Measurements from ENCODE around the gene OSBPL10. TPM values are rescaled to one million over a fixed set of nuclear protein-coding genes. Genes with fewer than 3 reads are reported as not detected.
"Not testable (repeated sequence)": the region's sequence is repeated elsewhere in the genome, so short reads cannot be mapped to it uniquely, and the experiment has no call there.

The OSBPL10 gene
- 1 to 10 TPM in 1 of 2 experiments, under 1 TPM in 1; 0.26 to 2.3 TPM for total RNA-seq

GRCh38 chr3:31981206-31982181 lies at the start of gene OSBPL10, which contains the start of gene ZNF860:
Gene OSBPL10, minus strand, starts transcription at chr3:31981262. Its CDS starts 83 bp downstream, at chr3:31981179.
Gene ZNF860, plus strand, starts transcription at chr3:31981750. Its CDS starts 7,330 bp downstream, at chr3:31989080.
- no peaks in the 10 kb centered on the region for H3K36me3 Mint-ChIP-seq
- peaks cover 20% of the 10 kb centered on the region for H3K4me1 Mint-ChIP-seq
- H3K27me3 Mint-ChIP-seq, result peaks cover 53% of the 10 kb centered on the region
- H3K4me3 Mint-ChIP-seq, result peak within 1 kb of the TSS; percentile 70
- CTCF ChIA-PET, result interaction anchor here (1.1 kb wide), 1 partner anchor 196 kb away, joined by 3 read pairs; no protein-coding TSS in a partner anchor
- no peaks in the 10 kb centered on the region for H3K9me3 Mint-ChIP-seq (ENCODE audit: low read depth)
- H3K27ac Mint-ChIP-seq, result no peak within 1 kb of the TSS
- ATAC-seq, result peak; percentile 48
- DNase-seq, result no peak

- CTCF ChIA-PET, result interaction anchor here (1.0 kb wide), 1 partner anchor 20 kb away, joined by 3 read pairs; no protein-coding TSS in a partner anchor
Measured at GRCh38 chr3:32026593-32026992, 45.5 kb upstream of the OSBPL10 start.

GRCh38 chr3:32022947-32023346 lies 41.9 kb upstream of the OSBPL10 start:
- Mint-ChIP-seq H3K27me3 (peaks cover 13% of the 10 kb centered on the region), H3K9me3 (ENCODE audit: low read depth) (no peaks in the 10 kb centered on the region), H3K27ac (no peak overlapping the region), H3K4me3 (no peak overlapping the region), H3K4me1 (no peaks in the 10 kb centered on the region), H3K36me3 (no peaks in the 10 kb centered on the region)
- ATAC-seq (no peak), DNase-seq (no peak)
- CTCF ChIA-PET, result interaction anchor here (1.4 kb wide), 1 partner anchor 121 kb away, joined by 7 read pairs; no protein-coding TSS in a partner anchor

More at GRCh38 chr3:32026593-32026992, 45.5 kb upstream of the OSBPL10 start:
- no peak overlapping the region for H3K27ac Mint-ChIP-seq
- no peak for DNase-seq
- H3K4me1 Mint-ChIP-seq, result no peaks in the 10 kb centered on the region
- H3K36me3 Mint-ChIP-seq, result no peaks in the 10 kb centered on the region
- H3K27me3 Mint-ChIP-seq, result peaks cover 6% of the 10 kb centered on the region
- H3K9me3 Mint-ChIP-seq (ENCODE audit: low read depth), result no peaks in the 10 kb centered on the region
- no peak overlapping the region for H3K4me3 Mint-ChIP-seq
- no peak for ATAC-seq

- DNase-seq (no peak), ATAC-seq (no peak)
- CTCF ChIA-PET, result no interaction called here
- Mint-ChIP-seq H3K27ac (no peak overlapping the region), H3K27me3 (peaks cover 10% of the 10 kb centered on the region), H3K4me1 (no peaks in the 10 kb centered on the region), H3K36me3 (no peaks in the 10 kb centered on the region), H3K9me3 (ENCODE audit: low read depth) (no peaks in the 10 kb centered on the region), H3K4me3 (no peak overlapping the region)
Measured at GRCh38 chr3:32021748-32022147, 40.7 kb upstream of the OSBPL10 start.

- Mint-ChIP-seq H3K36me3 (no peaks in the 10 kb centered on the region), H3K27me3 (peaks cover 7% of the 10 kb centered on the region), H3K4me3 (no peak overlapping the region), H3K4me1 (no peaks in the 10 kb centered on the region), H3K9me3 (ENCODE audit: low read depth) (no peaks in the 10 kb centered on the region), H3K27ac (no peak overlapping the region)
- DNase-seq (no peak), ATAC-seq (no peak)
- CTCF ChIA-PET, result no interaction called here
Measured at GRCh38 chr3:32021155-32021554, 40.1 kb upstream of the OSBPL10 start.

- Mint-ChIP-seq H3K27ac (no peak overlapping the region), H3K4me3 (no peak overlapping the region), H3K27me3 (peaks cover 10% of the 10 kb centered on the region), H3K4me1 (no peaks in the 10 kb centered on the region), H3K36me3 (no peaks in the 10 kb centered on the region), H3K9me3 (ENCODE audit: low read depth) (no peaks in the 10 kb centered on the region)
- ATAC-seq (no peak), DNase-seq (no peak)
- CTCF ChIA-PET, result interaction anchor here (0.9 to 4.4 kb wide), 12 partner anchors 9 to 159 kb away, joined by 3 to 54 read pairs (median 5); no protein-coding TSS in a partner anchor
Measured at GRCh38 chr3:32018757-32019564, 37.9 kb upstream of the OSBPL10 start.

- DNase-seq (no peak), ATAC-seq (no peak)
- Mint-ChIP-seq H3K4me3 (no peak overlapping the region), H3K4me1 (no peaks in the 10 kb centered on the region), H3K36me3 (no peaks in the 10 kb centered on the region), H3K27ac (no peak overlapping the region), H3K9me3 (ENCODE audit: low read depth) (no peaks in the 10 kb centered on the region), H3K27me3 (peaks cover 19% of the 10 kb centered on the region)
- CTCF ChIA-PET, result interaction anchor here (1.2 to 4.4 kb wide), 3 partner anchors 33 to 161 kb away, joined by 3 to 54 read pairs (median 7); no protein-coding TSS in a partner anchor
Measured at GRCh38 chr3:32017286-32017685, 36.2 kb upstream of the OSBPL10 start.

GRCh38 chr3:32015638-32016037 lies 34.6 kb upstream of the OSBPL10 start:
- CTCF ChIA-PET; H3K27ac Mint-ChIP-seq; ATAC-seq; H3K4me3 Mint-ChIP-seq; H3K9me3 Mint-ChIP-seq (ENCODE audit: low read depth); DNase-seq; H3K4me1 Mint-ChIP-seq; H3K36me3 Mint-ChIP-seq: not testable (repeated sequence)
- peaks cover 25% of the 10 kb centered on the region for H3K27me3 Mint-ChIP-seq

- H3K4me1 Mint-ChIP-seq, H3K4me3 Mint-ChIP-seq: not testable (repeated sequence)
Measured at GRCh38 chr3:32010699-32011098, 29.6 kb upstream of the OSBPL10 start.

GRCh38 chr3:32009957-32010356 lies 28.9 kb upstream of the OSBPL10 start:
- ATAC-seq, result no peak
- H3K4me1 Mint-ChIP-seq, result no peaks in the 10 kb centered on the region
- no peak overlapping the region for H3K4me3 Mint-ChIP-seq
- H3K9me3 Mint-ChIP-seq (ENCODE audit: low read depth), result no peaks in the 10 kb centered on the region
- H3K27ac Mint-ChIP-seq, result no peak overlapping the region
- H3K36me3 Mint-ChIP-seq, result no peaks in the 10 kb centered on the region
- CTCF ChIA-PET, result interaction anchor here (1.0 kb wide), 1 partner anchor 9 kb away, joined by 3 read pairs; no protein-coding TSS in a partner anchor
- peaks cover 22% of the 10 kb centered on the region for H3K27me3 Mint-ChIP-seq
- DNase-seq, result no peak

More at GRCh38 chr3:32010699-32011098, 29.6 kb upstream of the OSBPL10 start:
- CTCF ChIA-PET; H3K9me3 Mint-ChIP-seq (ENCODE audit: low read depth); DNase-seq; H3K36me3 Mint-ChIP-seq; H3K27ac Mint-ChIP-seq; ATAC-seq: not testable (repeated sequence)
- peaks cover 24% of the 10 kb centered on the region for H3K27me3 Mint-ChIP-seq

- ATAC-seq, result no peak
Measured at GRCh38 chr3:32009101-32009500, 28.0 kb upstream of the OSBPL10 start.

GRCh38 chr3:32004113-32004765 lies 23.2 kb upstream of the OSBPL10 start:
- Mint-ChIP-seq H3K36me3 (peaks cover 2% of the 10 kb centered on the region), H3K9me3 (ENCODE audit: low read depth) (no peaks in the 10 kb centered on the region), H3K27me3 (peaks cover 28% of the 10 kb centered on the region), H3K4me1 (peaks cover 12% of the 10 kb centered on the region), H3K4me3 (no peak overlapping the region), H3K27ac (no peak overlapping the region)
- CTCF ChIA-PET, result no interaction called here
- ATAC-seq (no peak), DNase-seq (no peak)

More at GRCh38 chr3:32009101-32009500, 28.0 kb upstream of the OSBPL10 start:
- no peak overlapping the region for H3K4me3 Mint-ChIP-seq
- H3K36me3 Mint-ChIP-seq, result no peaks in the 10 kb centered on the region
- no peaks in the 10 kb centered on the region for H3K9me3 Mint-ChIP-seq (ENCODE audit: low read depth)
- no peaks in the 10 kb centered on the region for H3K4me1 Mint-ChIP-seq
- CTCF ChIA-PET, result no interaction called here
- no peak overlapping the region for H3K27ac Mint-ChIP-seq
- DNase-seq, result no peak
- peaks cover 23% of the 10 kb centered on the region for H3K27me3 Mint-ChIP-seq

- Mint-ChIP-seq H3K27me3 (peaks cover 32% of the 10 kb centered on the region), H3K9me3 (ENCODE audit: low read depth) (no peaks in the 10 kb centered on the region), H3K4me3 (no peak overlapping the region), H3K4me1 (peaks cover 12% of the 10 kb centered on the region), H3K36me3 (peaks cover 2% of the 10 kb centered on the region), H3K27ac (no peak overlapping the region)
- no peak for DNase-seq
- no peak for ATAC-seq
- CTCF ChIA-PET, result no interaction called here
Measured at GRCh38 chr3:32003380-32003779, 22.3 kb upstream of the OSBPL10 start.
